LoVo (cell line): ENCODE measurements around the gene PADI4.

ENCODE experiments used
- DNase-seq: peaks from one replicate; pipeline ENCODE4 v3.0.0-alpha.2; 2016; ENCODE audit warnings: low spot score

Gene PADI4

GRCh38 chr1:17350928-17351446 is 43.0 kb downstream of the PADI4 start:
- no peak for DNase-seq

- DNase-seq = no peak
Measured at GRCh38 chr1:17351598-17352324, 43.8 kb downstream of the PADI4 start.

- no peak for DNase-seq
Measured at GRCh38 chr1:17352419-17352909, 44.5 kb downstream of the PADI4 start.

GRCh38 chr1:17355898-17356297 is 47.9 kb downstream of the PADI4 start:
- no peak for DNase-seq

- DNase-seq = no peak
Measured at GRCh38 chr1:17356387-17357026, 48.5 kb downstream of the PADI4 start.

- no peak for DNase-seq
Measured at GRCh38 chr1:17358557-17358956, 50.6 kb downstream of the PADI4 start.

- DNase-seq = no peak
Measured at GRCh38 chr1:17359031-17359430, 51.0 kb downstream of the PADI4 start.

GRCh38 chr1:17359808-17360207 is 51.8 kb downstream of the PADI4 start:
- no peak for DNase-seq

- no peak for DNase-seq
Measured at GRCh38 chr1:17360272-17360956, 52.4 kb downstream of the PADI4 start.

GRCh38 chr1:17361687-17362086 is 53.7 kb downstream of the PADI4 start:
- no peak for DNase-seq

- DNase-seq = no peak
Measured at GRCh38 chr1:17363351-17363750, 55.4 kb downstream of the PADI4 start.

GRCh38 chr1:17363771-17364170 is 55.8 kb downstream of the PADI4 start:
- no peak for DNase-seq

- DNase-seq = no peak
Measured at GRCh38 chr1:17365293-17365692, 57.3 kb downstream of the PADI4 start.

- no peak for DNase-seq
Measured at GRCh38 chr1:17369466-17369865, 61.5 kb downstream of the PADI4 start.

- no peak for DNase-seq
Measured at GRCh38 chr1:17370618-17371017, 62.6 kb downstream of the PADI4 start.

GRCh38 chr1:17371896-17372295 is 63.9 kb downstream of the PADI4 start, which contains the start of gene PADI6:
Gene PADI6 (plus strand): TSS chr1:17372196. CDS start chr1:17372246, 50 bp downstream.
- no peak for DNase-seq

GRCh38 chr1:17372955-17373354 is 65.0 kb downstream of the PADI4 start:
- no peak for DNase-seq

GRCh38 chr1:17375651-17376050 is 67.7 kb downstream of the PADI4 start:
- DNase-seq = no peak

- no peak for DNase-seq
Measured at GRCh38 chr1:17377325-17377953, 69.4 kb downstream of the PADI4 start.

GRCh38 chr1:17381161-17381560 is 73.2 kb downstream of the PADI4 start:
- DNase-seq = no peak

GRCh38 chr1:17392199-17392740 is 84.3 kb downstream of the PADI4 start:
- DNase-seq = no peak

GRCh38 chr1:17393230-17393629 is 85.2 kb downstream of the PADI4 start:
- no peak for DNase-seq
